Measurements from ENCODE around the gene WDR7.

Gene WDR7

DNA sequence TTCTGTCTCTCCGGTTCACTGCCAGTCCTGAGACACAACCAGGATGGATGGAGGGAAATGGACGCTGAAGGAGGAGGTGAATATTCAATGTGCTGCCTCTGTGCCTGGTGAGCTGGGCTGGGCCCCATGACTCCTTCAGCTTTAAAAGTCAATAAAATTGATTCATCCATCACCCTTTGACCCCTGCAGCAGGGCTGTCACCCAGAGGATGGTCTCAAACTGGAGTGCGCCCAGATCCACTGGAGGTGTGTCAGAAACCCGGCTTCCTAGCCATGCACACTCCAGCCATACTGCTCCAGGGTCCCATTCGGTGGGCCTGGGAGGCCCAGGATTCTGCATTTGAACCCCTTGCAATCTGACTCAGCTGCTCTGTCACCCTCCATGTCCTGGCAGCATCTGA lies 401.6 kb downstream of the WDR7 start:
- DNase-seq: no peak

DNA sequence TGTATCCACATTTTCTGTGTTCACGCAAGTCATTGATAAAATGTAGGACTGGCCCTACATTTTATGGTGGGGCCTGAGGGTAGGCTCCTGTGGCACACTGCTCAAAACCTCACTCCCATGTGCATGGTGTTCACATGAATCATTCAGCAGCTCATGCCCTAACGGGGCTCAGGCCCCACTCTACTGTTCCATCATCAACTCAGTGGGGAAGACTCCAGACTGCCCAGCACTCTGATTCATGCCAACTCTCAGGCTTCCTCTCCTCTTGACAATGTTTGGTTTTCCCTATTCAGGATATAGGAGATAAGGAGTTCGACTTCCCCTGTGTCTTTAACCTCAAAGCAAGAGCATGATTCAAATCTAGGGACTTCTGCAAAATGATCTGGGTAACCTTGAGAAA lies 403.7 kb downstream of the WDR7 start:
- DNase-seq: no peak

DNA sequence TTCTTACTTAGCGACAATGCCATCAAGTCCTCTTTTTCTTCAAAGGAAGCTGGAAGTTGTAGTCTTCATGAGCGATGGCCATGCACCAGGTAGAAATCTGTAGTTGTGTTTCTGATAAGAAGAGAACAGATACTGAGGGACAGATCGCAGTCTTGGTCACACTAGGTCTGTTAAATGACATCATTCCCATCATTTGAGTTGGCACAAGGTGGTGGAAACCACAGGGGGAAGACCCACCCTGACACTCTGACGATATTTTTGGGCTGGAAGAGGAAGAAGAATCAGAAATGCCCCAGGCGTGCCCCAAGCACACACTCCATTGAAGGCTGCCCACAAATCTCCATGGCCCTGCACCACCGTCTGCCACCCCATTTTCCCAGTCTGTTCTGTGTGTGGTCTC lies 406.7 kb downstream of the WDR7 start:
- no peak for DNase-seq

DNA sequence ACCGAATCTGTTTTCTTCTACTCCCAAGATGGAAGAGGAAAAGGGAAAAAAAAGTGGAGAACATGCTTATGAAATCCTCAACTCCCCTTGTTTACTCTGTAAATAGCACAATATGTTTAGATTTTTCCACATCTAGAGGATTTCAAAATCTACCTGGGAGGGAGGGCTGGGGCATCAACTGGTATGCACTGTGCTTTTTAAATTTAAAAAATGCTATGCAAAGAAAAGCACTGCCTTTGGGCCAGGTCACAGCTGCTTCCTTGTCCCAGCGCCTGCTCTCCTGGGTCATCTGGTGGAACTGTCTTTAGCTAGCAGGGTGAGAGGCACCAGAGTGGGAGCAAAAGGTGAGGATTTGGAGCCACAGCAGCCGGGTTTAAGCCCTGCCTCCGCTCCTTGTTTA lies 407.6 kb downstream of the WDR7 start:
- DNase-seq: no peak

DNA sequence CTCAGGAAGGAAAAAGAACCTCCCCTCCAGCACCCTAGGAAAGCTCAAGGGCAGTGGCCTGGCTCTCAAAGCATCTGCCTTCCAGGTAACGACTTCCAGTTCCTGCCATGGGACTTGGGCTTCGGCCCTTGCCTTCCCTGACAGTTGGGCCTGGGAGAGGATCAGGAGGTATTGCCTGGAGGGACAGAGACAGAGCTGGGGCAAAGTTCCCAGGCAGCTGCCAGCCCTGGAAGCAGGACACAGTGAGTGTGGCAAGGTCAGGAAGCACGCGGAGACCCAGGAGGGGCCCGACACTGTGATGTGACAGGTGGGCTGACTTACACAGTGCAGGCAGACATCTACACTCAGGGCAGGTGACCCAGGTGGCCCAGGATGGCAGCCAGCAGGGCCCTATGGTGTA lies 408.2 kb downstream of the WDR7 start:
- DNase-seq: no peak

DNA sequence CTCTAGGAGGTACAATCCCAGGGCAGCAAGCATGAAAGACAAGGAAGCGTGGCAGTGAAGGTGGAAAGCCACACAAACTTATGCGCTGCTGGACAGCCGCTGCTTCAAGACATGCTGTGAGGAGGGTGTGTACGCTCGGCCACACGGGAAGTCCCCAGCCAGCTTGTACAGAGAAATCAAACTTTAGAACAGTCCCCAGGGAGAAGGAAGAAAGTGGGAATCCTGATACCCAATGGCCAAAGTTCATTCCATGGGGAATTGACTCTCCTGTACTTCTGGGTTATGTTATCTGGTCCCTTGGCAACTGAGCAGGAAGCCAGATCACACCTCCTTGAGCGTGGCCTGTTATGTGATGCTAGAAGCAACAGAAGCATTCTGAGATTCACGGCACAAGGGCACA lies 409.7 kb downstream of the WDR7 start:
- no peak for DNase-seq

DNA sequence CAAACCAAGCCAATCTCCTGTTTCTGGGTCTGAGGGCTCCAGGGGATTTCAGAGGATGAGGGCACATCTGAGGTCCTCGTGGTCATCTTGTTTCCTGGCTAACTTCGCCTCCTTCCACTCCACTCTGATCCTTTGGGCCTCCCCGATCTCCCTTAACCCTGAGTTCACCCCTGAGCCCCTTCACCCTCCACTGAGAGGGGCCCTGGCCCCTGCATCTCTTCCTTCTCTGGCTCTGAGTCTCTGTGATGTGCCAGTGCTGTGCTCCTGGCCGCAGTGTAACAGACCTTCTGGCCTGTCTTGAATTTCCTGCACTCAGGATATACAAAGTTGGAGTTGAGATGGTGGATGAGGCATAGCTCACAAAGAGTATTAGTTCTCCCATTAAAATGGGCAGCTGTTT lies 411.0 kb downstream of the WDR7 start:
- DNase-seq: no peak

DNA sequence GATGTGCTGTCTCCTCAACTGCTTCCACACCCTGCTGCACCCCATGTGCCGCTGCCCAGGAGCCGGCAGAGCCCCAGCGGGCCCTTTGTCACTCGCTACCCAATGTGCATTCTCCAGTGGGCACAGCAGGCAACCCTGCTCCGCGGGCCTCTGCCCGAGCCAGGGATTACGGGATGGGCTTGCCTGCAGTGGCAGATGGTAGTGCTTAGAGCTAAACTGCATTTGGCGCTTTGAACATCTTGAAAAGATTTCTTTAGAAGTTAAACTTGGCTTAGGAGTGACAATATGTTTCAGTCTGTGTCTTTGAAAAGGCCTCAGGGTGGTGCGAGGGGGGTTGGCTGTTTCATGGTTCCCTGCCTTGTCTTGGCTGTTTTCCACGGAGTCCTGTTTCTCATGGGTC lies 411.7 kb downstream of the WDR7 start:
- no peak for DNase-seq

DNA sequence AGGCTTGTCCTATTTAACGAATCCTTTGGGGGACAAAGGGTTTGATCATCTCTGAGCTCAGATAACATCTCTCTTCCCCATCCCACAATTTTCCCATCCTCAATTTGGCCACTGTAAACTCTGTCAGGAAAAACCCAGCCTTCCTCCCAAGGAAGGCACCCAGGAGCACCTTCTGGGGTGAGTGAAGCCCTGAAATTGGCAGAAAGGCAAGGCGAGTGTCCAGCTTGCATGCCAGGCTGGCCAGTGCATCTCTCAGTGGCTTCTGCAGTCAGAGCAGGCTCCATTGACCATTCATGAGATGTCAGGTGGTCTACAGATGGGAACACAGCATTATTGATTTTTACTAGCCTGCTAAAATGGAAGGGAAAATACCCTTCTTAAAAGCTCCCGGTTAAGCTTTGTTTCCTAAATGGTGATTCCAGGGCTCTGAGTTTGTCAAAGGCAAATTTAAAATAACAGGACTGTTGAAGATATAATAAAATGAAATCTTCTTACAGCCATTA lies 412.5 kb downstream of the WDR7 start:
- no peak for DNase-seq

DNA sequence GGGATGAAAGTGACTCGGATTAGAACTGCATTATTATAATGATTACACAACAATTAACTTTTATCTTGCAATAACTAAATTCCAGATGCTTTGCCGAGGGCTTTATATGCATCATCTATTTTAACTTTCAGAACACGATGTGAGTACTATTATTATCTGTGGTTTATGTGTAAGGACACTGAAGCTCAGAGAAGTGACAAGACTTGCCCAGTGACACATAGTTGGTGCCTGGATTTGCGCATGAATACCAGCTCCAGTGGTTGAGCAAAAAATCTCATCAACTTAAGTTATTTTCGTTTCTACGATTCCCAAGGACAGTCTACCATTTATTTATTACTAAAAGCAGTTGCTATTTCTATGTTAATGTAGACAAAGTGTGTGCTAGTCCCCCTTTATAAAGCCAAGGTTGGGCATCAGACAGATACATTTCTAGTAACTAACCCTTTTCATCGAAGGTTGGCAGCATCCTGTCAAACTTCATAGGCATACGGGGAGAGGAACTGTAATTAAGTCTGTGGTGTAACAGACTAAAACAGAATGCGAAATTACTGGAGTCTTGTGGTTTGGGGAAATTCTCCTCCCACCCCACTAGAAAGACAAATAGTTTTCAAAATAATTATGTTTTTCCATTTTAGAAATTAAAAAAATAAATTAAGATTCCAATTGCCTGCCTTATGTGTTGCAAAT lies 422.5 kb downstream of the WDR7 start:
- DNase-seq: no peak

DNA sequence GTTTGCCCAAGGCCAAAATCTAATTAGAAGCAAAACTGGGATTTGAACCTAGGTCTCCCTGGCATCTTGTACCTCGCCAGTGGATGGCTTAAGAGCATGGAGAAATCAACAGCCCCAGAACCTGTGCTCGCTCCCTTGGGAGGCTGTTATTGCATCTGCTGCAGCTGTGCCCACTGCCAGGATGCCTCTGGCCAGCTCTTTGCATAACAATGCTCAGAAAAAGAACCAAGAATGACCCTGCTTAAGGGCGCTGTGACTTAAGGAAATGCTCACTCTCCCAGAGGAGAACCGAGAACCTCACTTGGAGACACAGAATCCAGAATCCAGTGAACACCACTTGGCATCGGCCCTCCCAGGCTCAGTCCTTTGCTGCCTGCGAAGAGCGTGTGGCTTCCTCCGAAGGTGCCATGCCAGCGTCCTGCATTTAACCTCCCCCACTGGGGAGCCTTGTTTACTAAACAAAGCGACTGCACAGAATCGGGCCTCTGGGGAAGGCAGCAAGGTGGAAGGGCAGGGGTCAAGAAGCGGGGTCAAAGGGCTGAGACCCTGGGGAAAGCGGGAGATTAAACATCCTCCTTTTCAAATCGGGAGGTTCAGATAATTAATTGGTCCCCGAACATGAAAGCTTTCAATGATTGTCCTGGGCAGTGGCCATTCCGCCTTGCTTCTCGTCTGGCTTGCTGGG lies 424.7 kb downstream of the WDR7 start:
- DNase-seq: no peak

DNA sequence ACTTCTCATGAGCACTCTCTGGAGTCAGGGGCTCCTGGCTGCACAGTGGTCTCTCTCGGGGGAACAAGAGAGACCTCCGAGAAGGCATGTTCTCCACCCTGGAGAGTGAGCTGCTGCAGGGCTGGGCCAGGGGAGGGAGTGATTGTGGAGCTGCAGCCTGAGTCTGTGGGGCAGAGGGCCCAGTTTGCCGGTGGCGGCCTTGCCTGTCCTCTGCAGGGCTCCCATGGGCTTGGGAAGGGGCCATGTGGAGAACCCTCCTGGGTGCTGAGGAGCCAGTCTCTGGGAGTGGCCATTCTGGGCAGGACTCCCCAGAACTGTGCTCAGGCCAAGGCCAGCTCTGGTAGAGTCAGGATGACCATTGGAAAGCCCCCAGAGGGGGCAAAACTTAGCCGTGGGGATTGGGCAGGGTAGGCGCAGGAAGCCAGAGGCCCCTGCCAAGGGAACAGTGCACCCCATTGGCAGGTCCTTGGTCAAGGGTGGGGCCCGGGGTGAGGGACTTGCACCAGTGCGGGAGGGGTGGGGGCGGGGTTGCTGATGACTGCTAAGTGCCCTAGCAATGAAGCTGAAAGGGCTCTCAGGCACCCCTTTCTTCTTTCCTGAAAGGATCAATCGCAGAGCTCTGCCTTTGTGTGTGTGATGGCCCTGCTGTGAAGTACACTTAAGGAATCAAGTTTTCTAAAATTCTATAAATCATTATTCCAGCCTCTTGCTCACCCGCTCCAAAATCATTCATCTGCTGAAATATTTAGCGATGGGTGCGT lies 426.0 kb downstream of the WDR7 start:
- DNase-seq: no peak

DNA sequence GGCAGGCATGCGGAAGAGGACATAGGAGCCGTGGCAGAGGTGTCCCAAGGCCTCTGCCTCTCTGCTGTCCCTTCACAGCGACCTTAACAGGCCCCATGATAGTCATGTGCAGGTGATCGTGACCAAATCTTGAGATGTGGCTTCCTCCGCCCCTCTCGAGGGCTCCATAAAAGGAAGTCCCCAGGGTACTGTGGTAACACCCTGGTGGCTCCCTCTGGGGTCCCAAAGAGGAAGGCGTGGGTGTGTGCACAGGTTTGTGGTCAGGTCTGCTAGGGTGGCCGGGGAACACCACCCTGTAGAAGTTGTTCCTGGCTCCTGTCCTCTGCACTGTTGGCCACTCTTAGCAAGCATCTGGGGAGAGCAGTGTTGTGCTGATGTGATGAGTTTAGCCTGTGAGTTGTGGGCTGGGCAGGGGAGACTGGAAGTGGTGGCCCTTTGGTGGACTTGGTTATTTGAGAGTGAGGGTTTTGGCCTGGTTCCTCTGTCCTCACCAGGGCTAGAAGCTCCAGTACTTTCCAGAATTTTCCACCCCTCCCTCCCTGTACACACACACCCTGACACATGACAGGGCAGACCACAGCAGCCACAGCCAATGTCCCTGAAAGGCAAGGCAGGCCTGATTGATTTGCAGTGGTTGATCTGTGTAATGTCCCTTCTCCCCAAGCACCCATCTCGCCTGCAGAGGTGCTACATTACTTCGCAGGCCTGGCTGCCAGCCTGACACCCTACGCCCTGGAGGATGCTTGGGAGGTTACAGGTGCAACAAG lies 426.8 kb downstream of the WDR7 start:
- peak; percentile 51 for DNase-seq

DNA sequence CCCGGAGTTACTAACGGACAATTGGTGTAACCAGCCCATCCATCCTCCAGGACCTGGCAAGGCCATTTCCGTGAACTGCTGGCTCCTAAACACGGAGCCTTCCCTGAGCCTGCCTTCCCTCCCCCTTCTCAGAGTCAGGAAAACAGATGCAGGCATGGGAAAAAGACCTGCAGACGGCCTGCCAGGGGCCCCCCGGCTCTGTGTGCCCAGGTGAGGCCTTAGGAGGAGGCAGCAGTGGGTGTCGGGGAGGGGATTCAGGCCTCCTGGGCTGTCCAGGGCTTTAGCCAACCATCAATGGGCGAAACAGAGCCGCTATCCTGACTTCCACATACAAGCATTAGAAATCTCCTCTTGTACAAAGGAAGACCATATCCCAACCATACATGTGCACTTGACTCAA lies 427.5 kb downstream of the WDR7 start:
- DNase-seq: no peak

DNA sequence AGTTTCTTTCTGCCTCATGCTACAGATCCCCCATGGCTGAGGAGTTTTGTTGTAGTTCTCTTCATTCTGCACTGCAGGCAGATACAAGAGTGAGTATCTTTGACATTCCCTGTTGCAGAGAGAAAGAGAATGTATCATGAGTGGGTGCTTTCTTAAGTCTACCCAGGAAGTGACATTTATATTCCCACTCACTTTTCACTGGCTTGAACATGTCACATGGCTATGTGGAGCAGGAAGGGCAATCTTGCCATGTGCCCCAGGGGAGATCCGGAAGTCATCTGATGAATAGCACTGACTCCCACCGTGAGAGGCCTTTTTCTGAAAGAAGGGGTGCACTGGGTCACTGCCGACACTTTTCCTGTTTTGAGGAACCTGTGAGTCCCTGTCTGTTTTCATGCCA lies 429.3 kb downstream of the WDR7 start:
- no peak for DNase-seq

DNA sequence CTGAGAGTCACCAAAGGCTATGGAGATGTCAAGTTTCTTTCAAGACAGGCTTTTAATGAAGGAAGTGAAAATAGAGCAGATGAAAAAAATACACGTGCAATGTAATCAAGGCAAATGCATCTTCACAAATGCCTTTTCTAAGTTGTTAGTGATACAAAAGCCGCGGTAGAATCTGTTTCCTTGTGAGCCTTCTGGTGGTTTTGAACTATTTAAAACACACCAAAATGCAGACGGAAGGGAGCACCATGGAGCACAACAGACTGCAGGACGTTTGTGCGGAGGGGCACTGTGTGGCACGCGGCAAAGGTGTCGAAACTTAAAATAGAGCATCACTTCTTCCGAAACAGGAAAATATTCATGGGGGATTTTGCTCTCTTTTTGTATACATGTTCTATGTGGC lies 430.7 kb downstream of the WDR7 start:
- no peak for DNase-seq

DNA sequence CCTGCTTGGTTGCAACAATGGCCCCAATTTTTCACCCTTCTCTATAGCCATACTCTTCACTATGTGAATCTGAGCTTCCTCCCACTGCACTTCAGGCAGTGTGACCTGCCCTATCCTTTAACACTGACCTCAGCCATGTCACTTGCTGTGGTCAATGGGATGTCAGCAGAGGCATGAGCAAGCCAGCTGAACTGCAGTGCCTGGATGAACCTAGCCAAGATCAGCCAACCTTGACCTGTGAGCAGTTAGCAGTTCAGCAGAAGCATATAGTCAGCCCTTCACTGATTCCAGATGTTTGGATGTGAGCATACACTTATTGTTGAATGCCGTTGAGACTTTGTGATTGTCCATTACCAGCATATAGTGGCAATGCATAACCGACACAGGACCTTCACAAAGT lies 432.3 kb downstream of the WDR7 start:
- no peak for DNase-seq

DNA sequence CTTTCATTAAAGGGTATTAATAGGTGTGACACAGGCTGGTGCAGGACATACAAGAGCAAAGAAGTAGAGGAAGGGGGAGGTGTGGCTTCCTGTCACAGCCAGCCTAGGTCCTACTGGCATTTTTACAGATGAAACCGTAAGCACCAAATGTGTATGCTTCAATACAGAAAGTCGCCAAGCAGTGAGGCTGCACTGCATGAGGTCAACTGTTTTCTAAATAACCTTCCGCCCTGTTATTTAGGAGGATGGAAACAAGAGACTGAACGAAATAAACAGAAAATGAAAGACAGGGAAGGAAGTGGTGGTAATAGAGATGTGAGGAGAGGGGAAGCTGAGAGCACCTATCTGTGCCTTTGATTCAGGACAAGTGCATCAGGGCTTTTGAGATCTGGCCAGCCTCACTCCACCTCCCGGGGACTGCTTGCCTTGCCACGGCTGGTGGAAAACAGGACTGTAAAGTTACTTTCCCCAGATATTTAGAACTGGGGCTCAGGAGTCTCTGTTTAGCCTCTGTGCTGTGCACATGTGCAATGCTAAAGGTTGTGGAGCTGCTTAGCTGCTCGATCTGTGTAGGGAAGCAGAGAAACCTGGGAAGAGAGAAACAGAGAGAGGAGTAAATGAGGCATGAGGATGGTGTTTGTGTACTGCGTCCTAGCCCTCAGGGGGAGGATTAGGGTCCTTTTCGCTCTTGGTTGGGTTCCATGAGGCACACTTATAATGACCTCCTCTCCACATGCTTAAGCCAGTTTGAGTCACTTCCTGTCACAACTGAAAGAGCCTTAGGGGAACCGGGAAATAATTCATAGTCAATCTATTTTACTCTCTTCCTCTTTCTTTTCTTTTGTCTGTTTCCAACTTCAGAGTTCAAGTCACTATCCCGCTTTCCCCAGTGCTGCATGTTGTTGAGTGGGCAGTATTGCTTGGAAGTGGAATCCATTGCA lies 433.4 kb downstream of the WDR7 start:
- DNase-seq: no peak

DNA sequence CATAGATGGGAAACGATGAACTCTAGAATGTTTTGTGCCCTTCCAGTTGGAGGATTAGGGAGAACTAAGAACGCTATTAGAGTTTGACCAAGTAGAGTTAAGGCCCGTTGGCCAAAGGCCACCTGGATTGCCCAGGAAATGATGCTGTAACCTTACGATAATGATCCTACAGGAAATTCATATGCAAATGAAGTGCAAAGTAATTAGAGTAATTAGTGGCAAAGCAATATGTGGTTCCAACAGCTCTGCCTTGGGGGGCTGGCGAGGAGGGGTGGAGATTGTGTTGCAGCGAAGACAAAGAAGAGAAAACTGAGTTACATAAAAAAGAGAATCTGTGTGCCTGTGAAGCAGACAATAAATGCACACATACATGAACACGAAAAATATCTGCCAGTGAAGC lies 434.2 kb downstream of the WDR7 start:
- no peak for DNase-seq

DNA sequence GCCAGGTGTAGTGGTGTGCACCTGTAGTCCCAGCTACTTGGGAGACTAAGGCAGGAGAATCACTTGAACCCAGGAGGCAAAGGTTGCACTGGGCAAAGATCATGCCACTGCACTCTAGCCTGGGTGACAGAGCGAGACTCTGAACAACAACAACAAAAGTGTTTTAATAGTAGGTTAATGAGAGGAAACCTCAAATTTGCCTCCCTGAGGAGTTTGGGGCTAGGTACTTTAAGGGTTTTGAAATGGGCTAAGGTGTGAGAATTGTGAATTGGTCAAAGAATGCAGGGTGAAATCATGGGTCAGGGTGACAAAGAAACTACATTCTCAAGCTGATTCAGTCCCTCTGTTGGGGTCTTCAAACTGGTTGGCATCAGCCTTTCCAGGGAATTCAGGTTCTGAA lies 435.0 kb downstream of the WDR7 start:
- DNase-seq: no peak
